GM18907 (cell line): Measurements from ENCODE around the gene TOP3B.
"Not testable (repeated sequence)": the region's sequence is repeated elsewhere in the genome, so short reads cannot be mapped to it uniquely, and the experiment has no call there.

Source experiments
- ATAC-seq: cut with Tn5 transposase; IDR thresholded peaks from one replicate; pipeline ENCODE4 v1.9.1; 2021; ENCODE audit warnings: mild to moderate bottlenecking, moderate library complexity; ENCODE audit not compliant: unreplicated experiment

Gene TOP3B

GRCh38 chr22:21927174-21927823 lies 55.3 kb downstream of the TOP3B start:
- no peak for ATAC-seq

- no peak for ATAC-seq
These were observed 55.9 kb downstream of the TOP3B start for GRCh38 chr22:21926728-21927127.

GRCh38 chr22:21923163-21923561 lies 59.4 kb downstream of the TOP3B start:
- ATAC-seq = no peak

- ATAC-seq = no peak
These were observed 60.0 kb downstream of the TOP3B start for GRCh38 chr22:21922370-21923162.

GRCh38 chr22:21921729-21922128 lies 60.9 kb downstream of the TOP3B start:
- ATAC-seq = no peak

- ATAC-seq = no peak
These were observed 61.3 kb downstream of the TOP3B start for GRCh38 chr22:21921184-21921721.

- no peak for ATAC-seq
These were observed 62.0 kb downstream of the TOP3B start for GRCh38 chr22:21920341-21921183.

- no peak for ATAC-seq
These were observed 62.9 kb downstream of the TOP3B start for GRCh38 chr22:21919526-21920307.

- ATAC-seq = no peak
These were observed 64.0 kb downstream of the TOP3B start for GRCh38 chr22:21918466-21919185.

GRCh38 chr22:21917959-21918261 lies 64.7 kb downstream of the TOP3B start:
- no peak for ATAC-seq

GRCh38 chr22:21917181-21917958 lies 65.2 kb downstream of the TOP3B start:
- ATAC-seq = no peak

GRCh38 chr22:21916309-21916918 lies 66.2 kb downstream of the TOP3B start:
- no peak for ATAC-seq

GRCh38 chr22:21915624-21916308 lies 66.8 kb downstream of the TOP3B start:
- ATAC-seq = no peak

- ATAC-seq = not testable (repeated sequence)
These were observed 68.4 kb downstream of the TOP3B start for GRCh38 chr22:21914033-21914642.

GRCh38 chr22:21910367-21910766 lies 72.2 kb downstream of the TOP3B start:
- not testable (repeated sequence) for ATAC-seq

GRCh38 chr22:21909871-21910270 lies 72.7 kb downstream of the TOP3B start:
- no peak for ATAC-seq

- ATAC-seq = no peak
These were observed 74.7 kb downstream of the TOP3B start for GRCh38 chr22:21907638-21908522.
